SK-MEL-5 (cell line): ENCODE data around the gene GALNT8. TPM values are rescaled to one million over a fixed set of nuclear protein-coding genes. Genes with fewer than 3 reads are reported as not detected.
"Not testable (repeated sequence)": the region's sequence is repeated elsewhere in the genome, so short reads cannot be mapped to it uniquely, and the experiment has no call there.

Experiments
- DNase-seq: peaks from one replicate; pipeline ENCODE4 v3.0.0-alpha.2; 2016; ENCODE audit warnings: low read depth, low spot score
- in situ Hi-C: cut with HindIII; loops from 2 replicates; pipeline ENCODE4 v1.10.0; 2016; ENCODE audit warnings: low sequenced_read_pairs, high pct_unique_total_duplicates, low pct_unique_long_range_greater_than_20kb
- polyA plus RNA-seq, 2 experiments: library from polyadenylated mRNA; depleted of rRNA; stranded (reverse); fragments of >200 nt; gene quantifications; 2 replicates each; pipeline ENCODE4 v1.2.3, GENCODE V29; 2015
- total RNA-seq: library from RNA; depleted of rRNA; stranded (reverse); fragments of >200 nt; shearing (Covaris generic); gene quantifications from 2 replicates; pipeline ENCODE4 v1.2.3, GENCODE V29; 2014; rRNA removed

The GALNT8 gene
- not detected in 2 replicates for total RNA-seq
- polyA plus RNA-seq (2015; cell fraction: cytosol; rRNA removed), result 0.23 TPM in 1 of 2 replicates, not detected in the other
- polyA plus RNA-seq (2015; cell fraction: nucleus; rRNA removed), result 0.11 TPM in 1 of 2 replicates, not detected in the other

DNA sequence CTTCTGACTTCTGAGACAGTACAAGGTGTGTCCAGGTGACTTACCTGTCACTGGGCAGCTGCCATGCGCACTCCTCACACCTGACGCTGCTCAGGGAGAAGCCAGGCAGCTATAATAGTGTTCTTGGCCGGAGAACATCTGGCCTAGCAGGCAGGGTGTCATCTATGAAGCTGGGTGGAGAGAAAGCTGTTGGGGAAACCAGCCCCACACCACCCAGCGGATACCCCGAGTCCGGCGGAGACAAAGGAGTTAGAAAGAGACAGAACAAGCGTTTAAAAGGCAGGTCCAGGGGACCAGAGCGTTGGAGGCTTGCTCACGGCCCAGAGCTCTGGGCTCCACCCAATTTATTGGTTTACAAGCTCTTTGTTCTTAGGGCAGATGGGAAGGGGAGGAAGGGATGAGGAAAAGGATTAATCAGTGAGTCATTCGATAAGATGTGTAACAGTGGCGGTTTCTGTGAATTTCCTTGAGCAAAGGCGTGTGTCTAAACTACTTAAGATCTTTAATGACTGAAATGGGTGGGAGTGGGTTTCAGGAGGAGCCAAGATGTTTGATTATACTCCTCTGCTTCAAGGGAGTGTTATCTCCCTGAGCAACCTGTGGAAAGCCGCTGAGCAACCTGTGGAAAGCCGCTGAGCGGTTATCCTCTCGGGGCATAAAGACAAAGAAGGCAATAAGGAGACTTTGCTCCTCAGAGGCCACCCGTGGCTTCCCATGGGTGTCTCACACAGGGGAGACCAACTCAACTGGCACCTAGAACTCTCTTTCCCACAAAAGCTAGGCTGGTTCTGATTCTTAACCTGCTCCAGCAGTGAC lies at the start of gene GALNT8:
Gene GALNT8, plus strand, starts transcription at position 580 of the 816 bp plus-strand sequence. CDS start 278 bp downstream, outside the sequence.
- in situ Hi-C loops, result no loop called here
- DNase-seq, result no peak

DNA sequence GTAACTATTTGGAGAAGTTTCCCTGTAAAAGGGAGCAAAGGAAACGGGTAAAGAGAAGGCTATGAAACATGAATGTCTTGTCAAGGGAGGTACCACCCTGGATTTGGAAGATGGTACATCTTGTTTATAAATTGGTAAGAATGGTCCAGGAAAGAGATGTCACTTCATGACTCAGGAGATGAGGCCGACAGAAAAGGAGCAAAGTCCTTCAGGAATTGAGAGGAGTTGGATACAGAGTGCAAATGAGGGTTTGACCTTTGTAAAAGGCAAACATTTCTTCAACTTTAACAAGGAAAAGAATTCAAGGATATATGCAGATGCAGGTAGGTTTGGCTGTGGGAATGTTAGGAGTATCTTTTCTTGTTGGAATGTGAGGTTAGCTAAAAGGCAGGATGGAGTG lies 40.5 kb upstream of the GALNT8 start:
- no peak for DNase-seq
- in situ Hi-C loops, result no loop called here

DNA sequence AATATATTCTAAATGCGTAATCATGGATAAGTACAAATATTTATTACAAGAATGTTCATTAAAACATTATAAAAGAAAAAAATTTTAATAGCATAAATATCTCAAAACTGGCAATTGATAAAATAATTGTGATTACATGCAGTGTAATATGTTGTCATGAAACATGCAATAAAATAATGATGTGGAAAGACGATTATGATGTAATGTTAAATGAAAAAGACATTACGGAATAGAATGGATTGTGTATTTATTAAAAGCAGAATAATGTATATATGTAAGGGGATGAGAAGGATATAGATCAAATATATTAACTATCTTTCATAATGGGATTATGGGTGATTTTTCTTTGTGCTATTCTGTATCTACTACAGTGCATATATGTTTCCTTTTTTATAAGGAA lies 38.5 kb upstream of the GALNT8 start:
- DNase-seq, result no peak
- in situ Hi-C loops, result no loop called here

DNA sequence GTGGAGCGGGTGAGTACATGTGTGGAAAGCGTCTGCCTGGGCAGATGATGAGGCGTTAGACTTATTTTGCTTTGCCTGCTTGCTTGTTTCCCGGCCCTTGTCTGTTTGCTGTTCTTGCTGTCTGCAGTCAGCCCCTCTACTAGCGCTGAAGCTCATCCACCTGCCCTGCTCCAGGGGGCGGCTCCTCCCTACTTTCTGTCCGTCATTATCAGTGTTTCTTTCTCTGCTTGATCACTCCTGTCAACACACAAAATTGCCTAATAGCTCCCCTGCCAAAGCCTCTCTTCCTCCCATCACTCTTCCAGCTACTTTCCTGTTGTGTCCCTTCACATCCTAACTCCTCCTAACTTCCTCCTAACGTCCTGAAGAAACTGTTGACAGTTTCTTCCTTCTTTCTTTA lies 34.9 kb upstream of the GALNT8 start:
- DNase-seq, result no peak
- in situ Hi-C loops, result no loop called here

GRCh38 chr12:4690760-4691159 lies 29.4 kb upstream of the GALNT8 start:
- in situ Hi-C loops, result no loop called here
- no peak for DNase-seq

DNA sequence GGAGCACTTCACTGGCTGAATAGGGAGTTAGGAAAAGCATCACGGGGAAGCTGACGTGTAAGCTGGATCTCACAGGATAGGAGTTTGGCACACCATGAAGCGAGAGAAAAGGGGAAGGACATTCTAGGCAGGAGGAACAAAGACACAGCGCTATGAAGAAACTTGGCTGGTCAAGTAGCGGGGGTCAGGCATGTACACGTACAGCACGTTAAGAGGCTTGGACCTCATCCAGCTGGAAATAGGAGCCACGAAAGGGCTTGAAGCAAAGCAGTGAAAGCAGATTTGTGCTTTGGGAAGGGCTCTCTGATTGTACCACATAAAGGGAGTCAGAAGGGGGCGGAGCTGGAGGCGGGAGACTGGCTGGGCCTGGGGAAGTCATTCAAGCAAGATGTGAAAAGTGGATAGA lies 19.6 kb upstream of the GALNT8 start:
- DNase-seq, result no peak
- in situ Hi-C loops, result no loop called here

GRCh38 chr12:4701395-4702190 lies 18.6 kb upstream of the GALNT8 start:
- in situ Hi-C loops, result no loop called here
- no peak for DNase-seq

DNA sequence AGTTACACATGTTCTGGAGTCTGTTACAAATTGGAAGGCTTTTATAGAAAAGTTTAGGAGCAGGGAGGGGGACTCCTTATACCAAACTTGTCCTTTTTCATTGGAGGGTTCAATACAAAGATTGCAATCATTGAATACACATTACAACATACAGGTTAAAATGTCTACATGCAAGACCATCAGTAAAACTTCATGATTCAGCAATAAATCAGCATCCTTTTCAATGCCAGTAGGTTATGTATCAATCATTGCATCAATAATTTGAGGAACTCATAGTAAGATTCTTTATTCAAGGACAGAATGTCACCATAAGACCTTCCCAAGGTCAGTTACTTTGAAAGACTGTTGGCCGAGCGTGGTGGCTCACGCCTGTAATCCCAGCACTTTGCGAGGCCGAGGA lies 16.5 kb upstream of the GALNT8 start:
- no peak for DNase-seq
- in situ Hi-C loops, result no loop called here

GRCh38 chr12:4705824-4706223 lies 14.4 kb upstream of the GALNT8 start:
- no peak for DNase-seq
- in situ Hi-C loops, result no loop called here

- in situ Hi-C loops, result no loop called here
- no peak for DNase-seq
These were observed 12.9 kb upstream of the GALNT8 start for GRCh38 chr12:4707306-4707705.

DNA sequence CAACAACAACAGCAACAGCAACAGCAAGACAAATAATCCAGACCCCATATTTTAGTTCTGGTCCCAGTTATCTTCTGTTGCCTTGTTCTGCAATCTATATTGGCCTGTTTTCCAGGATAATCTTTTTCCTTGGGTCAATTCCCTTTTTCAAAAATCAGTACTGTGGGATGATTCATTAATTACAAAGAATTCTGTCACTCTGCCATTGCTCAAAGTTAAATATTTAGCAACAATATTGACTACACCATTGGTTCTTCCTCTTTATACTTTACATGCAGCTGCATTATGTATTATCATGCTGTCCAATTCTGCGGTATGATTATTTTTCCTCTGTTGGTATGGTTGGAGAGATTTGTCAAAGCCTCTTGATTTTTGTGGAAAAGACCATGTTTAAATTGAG lies 10.1 kb upstream of the GALNT8 start:
- DNase-seq, result no peak
- in situ Hi-C loops, result no loop called here

DNA sequence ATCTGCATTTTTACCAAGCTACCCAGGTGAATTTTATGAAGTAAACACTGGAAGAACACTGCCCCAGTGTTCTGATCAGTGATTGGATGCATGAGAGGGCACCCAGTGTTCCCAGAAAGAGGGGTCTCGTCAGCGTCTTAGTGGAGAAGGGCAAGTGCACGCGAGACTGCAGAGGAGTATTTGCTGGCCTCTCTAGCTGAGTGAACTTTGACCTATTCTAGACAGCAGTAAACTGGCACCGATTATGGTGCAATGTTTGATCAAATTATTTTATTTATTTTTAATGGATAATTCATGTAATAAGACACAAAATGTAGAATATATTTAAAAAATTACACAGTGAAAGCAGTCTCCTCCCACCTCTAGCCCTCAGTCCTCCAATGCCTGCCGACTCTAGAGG lies 5.3 kb upstream of the GALNT8 start:
- in situ Hi-C loops, result no loop called here
- no peak for DNase-seq

DNA sequence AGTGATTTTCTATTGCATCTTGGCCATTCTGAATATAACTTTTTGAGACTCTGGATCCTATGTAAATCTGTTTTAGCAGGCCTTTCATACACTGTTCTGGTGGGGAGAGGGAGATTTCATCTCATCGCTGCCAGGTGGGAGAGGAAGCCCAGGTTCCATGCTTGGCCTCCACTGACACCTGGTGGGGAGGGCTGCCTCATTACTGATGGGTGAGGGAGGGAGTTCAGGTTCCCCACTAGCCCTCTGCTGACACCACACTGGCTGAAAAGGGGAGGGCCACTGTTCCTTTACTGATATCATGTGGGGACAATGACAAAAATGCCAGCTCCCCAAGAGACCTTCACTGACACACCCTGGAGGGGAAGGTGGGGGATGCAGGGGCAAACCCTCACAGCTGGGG lies 2.4 kb upstream of the GALNT8 start:
- in situ Hi-C loops, result no loop called here
- DNase-seq, result no peak

DNA sequence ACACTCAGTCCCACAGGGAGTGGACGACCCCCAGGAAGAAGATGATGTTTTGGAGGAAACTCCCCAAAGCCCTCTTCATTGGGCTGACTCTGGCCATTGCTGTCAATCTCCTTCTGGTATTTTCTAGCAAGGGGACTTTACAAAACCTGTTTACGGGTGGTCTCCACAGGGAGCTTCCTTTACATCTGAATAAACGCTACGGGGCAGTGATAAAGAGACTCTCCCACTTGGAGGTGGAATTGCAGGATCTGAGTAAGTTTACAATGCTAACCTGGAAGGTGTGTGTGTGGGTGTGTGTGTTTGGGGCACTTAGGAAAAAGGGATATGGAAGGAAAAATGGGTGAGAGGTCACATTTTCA lies 416 bp downstream of the GALNT8 start:
- no peak for DNase-seq
- in situ Hi-C loops, result no loop called here

- not testable (repeated sequence) for DNase-seq
These were observed 1.4 kb downstream of the GALNT8 start for GRCh38 chr12:4721587-4721986.

DNA sequence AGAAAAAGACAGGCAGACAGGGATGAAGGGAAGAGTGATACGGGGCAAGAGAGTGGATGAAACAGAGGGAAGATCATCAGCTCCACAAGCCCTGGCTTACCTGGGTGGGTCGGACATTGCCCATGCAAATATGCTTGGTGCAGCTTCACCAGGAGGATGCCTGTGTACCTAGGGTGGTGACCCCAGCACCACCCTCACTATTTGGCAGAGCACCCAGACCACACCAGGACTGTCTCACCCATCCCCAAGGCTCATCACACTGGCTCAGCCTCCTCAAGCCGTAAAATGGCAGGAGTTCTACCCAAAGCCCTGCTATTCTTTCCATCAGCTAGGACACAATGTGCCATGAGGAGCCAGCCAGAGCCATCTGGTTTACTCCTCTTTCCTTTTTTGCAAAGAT lies 3.0 kb downstream of the GALNT8 start:
- in situ Hi-C loops, result no loop called here
- no peak for DNase-seq

More at GRCh38 chr12:4721587-4721986, 1.4 kb downstream of the GALNT8 start:
- in situ Hi-C loops, result not testable (repeated sequence)

DNA sequence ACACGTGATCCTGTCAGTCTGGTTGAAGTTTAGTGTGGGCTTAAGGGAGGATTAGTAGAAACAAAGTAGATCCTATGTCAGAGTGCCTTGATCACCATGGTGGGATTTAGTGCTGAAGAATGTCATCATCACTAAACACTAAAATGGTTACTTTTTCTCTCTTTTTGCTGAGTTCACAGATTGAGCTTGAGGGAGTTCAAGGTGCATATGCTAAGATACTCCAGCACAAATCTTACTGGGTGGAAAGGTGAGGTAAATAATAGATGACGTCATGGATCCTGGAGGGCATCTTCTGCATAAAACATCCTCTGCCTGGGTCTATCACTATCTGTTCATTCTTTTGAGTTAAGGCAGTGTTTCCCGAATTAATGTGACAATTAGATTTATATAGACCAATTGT lies 4.9 kb downstream of the GALNT8 start:
- DNase-seq, result no peak
- in situ Hi-C loops, result no loop called here

- in situ Hi-C loops, result no loop called here
- no peak for DNase-seq
These were observed 14.6 kb downstream of the GALNT8 start for GRCh38 chr12:4734625-4735340.
